Measurements from ENCODE around the gene BMX.

BMX gene

DNA sequence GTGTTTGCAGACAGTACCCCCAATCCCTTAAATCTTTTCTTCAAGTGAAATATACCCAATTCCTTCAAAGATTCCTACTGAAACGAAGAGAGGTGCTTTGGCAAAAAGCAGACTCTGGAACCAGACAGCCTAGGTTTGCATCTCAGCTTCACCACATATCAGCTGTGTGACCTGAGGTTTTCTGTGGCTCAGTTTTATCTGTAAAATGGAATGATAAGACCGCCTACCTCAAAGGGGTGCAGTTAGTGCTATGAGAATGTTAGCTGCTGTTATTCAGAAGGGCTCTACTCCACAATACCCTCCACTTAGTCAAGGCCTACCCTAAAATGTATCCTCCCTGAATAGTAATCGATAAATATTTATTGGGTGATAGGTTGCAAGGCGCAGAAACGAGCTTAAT lies 8.1 kb upstream of the BMX start:
- DNase-seq (ENCODE audit: low spot score), result no peak
- in situ Hi-C loops (cut with MboI; ENCODE audit: low pct_unique_long_range_greater_than_20kb, low sequenced_read_pairs, unreplicated experiment), result loop anchor here (25.0 kb wide), 1 partner anchor 170 kb away; the partner anchor contains the start of gene CLTRN
- no peak for TF ChIP-seq CTCF (IDR thresholded peaks at IDR 0.05; ENCODE audit: extremely low read depth, insufficient read depth, missing control alignments)

GRCh38 chrX:15493118-15493962 lies 7.3 kb upstream of the BMX start, which contains the start of gene PIR:
PIR (minus strand) TSS chrX:15493333; CDS start chrX:15491257, 2,076 bp downstream.
- in situ Hi-C loops (cut with MboI; ENCODE audit: low pct_unique_long_range_greater_than_20kb, low sequenced_read_pairs, unreplicated experiment), result loop anchor here (25.0 kb wide), 1 partner anchor 169 kb away; the partner anchor contains the start of gene CLTRN
- TF ChIP-seq CTCF (IDR thresholded peaks at IDR 0.05; ENCODE audit: extremely low read depth, insufficient read depth, missing control alignments), result peak; percentile 55
- peak; percentile 70 for DNase-seq (ENCODE audit: low spot score)

DNA sequence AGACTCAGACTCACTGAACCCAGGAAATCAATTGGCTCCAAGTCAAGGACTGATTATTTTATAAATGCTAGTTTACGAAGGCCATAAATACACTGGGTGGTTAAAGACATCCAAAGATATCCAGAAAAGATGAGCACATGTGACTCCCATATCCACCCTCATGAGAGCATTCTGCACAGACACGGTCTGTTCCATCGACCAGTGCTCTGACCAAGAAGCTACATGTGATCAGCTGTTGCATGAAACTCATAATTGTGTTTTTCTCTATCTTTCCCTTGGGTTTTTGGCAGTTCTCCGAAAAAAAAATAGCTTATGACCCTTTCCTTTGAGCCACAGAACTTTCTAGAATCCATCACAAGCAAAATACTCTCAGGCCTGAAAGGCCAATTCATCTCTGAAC lies 4.8 kb upstream of the BMX start:
- in situ Hi-C loops (cut with MboI; ENCODE audit: low pct_unique_long_range_greater_than_20kb, low sequenced_read_pairs, unreplicated experiment), result loop anchor here (25.0 kb wide), 1 partner anchor 166 kb away; the partner anchor contains the start of gene CLTRN
- DNase-seq (ENCODE audit: low spot score), result no peak

GRCh38 chrX:15496824-15497223 lies 3.8 kb upstream of the BMX start:
- in situ Hi-C loops (cut with MboI; ENCODE audit: low pct_unique_long_range_greater_than_20kb, low sequenced_read_pairs, unreplicated experiment), result loop anchor here (25.0 kb wide), 1 partner anchor 165 kb away; the partner anchor contains the start of gene CLTRN
- DNase-seq (ENCODE audit: low spot score), result no peak
- TF ChIP-seq CTCF (IDR thresholded peaks at IDR 0.05; ENCODE audit: extremely low read depth, insufficient read depth, missing control alignments), result no peak

More for the DNA sequence above, 4.8 kb upstream of the BMX start:
- TF ChIP-seq CTCF (IDR thresholded peaks at IDR 0.05; ENCODE audit: extremely low read depth, insufficient read depth, missing control alignments), result no peak

- DNase-seq (ENCODE audit: low spot score), result peak; percentile 74
- peak; percentile 75 for TF ChIP-seq CTCF (IDR thresholded peaks at IDR 0.05; ENCODE audit: extremely low read depth, insufficient read depth, missing control alignments)
- in situ Hi-C loops (cut with MboI; ENCODE audit: low pct_unique_long_range_greater_than_20kb, low sequenced_read_pairs, unreplicated experiment), result loop anchor here (25.0 kb wide), 1 partner anchor 164 kb away; the partner anchor contains the start of gene CLTRN
Observed at GRCh38 chrX:15497865-15498264, 2.7 kb upstream of the BMX start.

DNA sequence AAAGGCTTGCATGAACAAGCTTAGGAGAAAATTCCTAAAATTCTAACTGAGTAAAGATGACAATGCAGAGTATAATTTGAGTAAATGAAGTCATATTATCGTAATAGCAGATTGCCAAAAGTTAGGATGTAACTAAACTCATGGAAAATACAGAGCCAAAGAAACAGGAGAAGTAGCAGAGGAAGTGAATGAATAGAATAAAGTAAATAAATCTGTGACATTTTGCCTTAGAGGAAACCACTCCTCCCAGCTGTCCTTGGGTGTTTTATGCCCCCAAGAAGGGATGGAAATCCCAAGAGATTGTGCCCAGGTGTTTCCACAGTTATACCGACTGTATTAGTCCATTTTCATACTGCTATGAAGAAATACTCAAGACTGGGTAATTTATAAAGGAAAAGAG lies 1.9 kb upstream of the BMX start:
- TF ChIP-seq CTCF (IDR thresholded peaks at IDR 0.05; ENCODE audit: extremely low read depth, insufficient read depth, missing control alignments), result no peak
- in situ Hi-C loops (cut with MboI; ENCODE audit: low pct_unique_long_range_greater_than_20kb, low sequenced_read_pairs, unreplicated experiment), result loop anchor here (25.0 kb wide), 1 partner anchor 164 kb away; the partner anchor contains the start of gene CLTRN
- no peak for DNase-seq (ENCODE audit: low spot score)

All from GM13977 (cell line).